ENCODE measurements around the gene DSC2.

- no peak for TF ChIP-seq CBX8 (IDR thresholded peaks at IDR 0.05; ENCODE audit: borderline replicate concordance, low read depth, low read length)
- TF ChIP-seq POLR2AphosphoS5 (IDR thresholded peaks at IDR 0.05; ENCODE audit: low read depth, low read length), result no peak
- TF ChIP-seq, protein P1, sequence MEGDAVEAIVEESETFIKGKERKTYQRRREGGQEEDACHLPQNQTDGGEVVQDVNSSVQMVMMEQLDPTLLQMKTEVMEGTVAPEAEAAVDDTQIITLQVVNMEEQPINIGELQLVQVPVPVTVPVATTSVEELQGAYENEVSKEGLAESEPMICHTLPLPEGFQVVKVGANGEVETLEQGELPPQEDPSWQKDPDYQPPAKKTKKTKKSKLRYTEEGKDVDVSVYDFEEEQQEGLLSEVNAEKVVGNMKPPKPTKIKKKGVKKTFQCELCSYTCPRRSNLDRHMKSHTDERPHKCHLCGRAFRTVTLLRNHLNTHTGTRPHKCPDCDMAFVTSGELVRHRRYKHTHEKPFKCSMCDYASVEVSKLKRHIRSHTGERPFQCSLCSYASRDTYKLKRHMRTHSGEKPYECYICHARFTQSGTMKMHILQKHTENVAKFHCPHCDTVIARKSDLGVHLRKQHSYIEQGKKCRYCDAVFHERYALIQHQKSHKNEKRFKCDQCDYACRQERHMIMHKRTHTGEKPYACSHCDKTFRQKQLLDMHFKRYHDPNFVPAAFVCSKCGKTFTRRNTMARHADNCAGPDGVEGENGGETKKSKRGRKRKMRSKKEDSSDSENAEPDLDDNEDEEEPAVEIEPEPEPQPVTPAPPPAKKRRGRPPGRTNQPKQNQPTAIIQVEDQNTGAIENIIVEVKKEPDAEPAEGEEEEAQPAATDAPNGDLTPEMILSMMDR (IDR thresholded peaks at IDR 0.05; ENCODE audit: control extremely low read depth in 1 of 3, insufficient read depth in 1 of 3, low read depth in 1 of 3, low read length in 3 of 3), result no peak
- no peak for TF ChIP-seq GTF2F1 (IDR thresholded peaks at IDR 0.05; ENCODE audit: borderline replicate concordance, low read depth, low read length)
- no peak for TF ChIP-seq USF2 (IDR thresholded peaks at IDR 0.05; ENCODE audit: low read length)
- no peak for TF ChIP-seq EZH2 (IDR thresholded peaks at IDR 0.05; ENCODE audit: low read depth, low read length, severe bottlenecking)
- no peak for TF ChIP-seq YY1 (IDR thresholded peaks at IDR 0.05; ENCODE audit: low read depth, low read length)
- no peak for TF ChIP-seq TEAD4 (IDR thresholded peaks at IDR 0.05; ENCODE audit: low read depth, low read length)
- no peak for TF ChIP-seq MAX (IDR thresholded peaks at IDR 0.05)
- no peak for TF ChIP-seq POU5F1 (IDR thresholded peaks at IDR 0.05; ENCODE audit: low read depth, low read length)
- no peak for TF ChIP-seq HDAC2 (IDR thresholded peaks at IDR 0.05; ENCODE audit: borderline replicate concordance in 1 of 2, low read depth in 2 of 2, low read length in 2 of 2)
Measured at GRCh38 chr18:31112804-31113203, 10.6 kb upstream of the DSC2 start.

Measured in H1 (cell line).